Measurements from ENCODE around the gene ZMIZ1. TPM values are rescaled to one million over a fixed set of nuclear protein-coding genes. Genes with fewer than 3 reads are reported as not detected.

The ZMIZ1 gene
- total and polyA plus RNA-seq, 2 donors from 2014 or later = 14.2 to 97.6 TPM

- intact Hi-C loops (cut with DNase I) = no loop called here
- DNase-seq = no peak
- Histone ChIP-seq H3K27me3 (ENCODE audit: control insufficient read depth, insufficient read depth, low read length) (no peaks in the 10 kb centered on the region), H3K9me3 (ENCODE audit: control insufficient read depth in 2 of 3, insufficient read depth in 1 of 3, low read length in 3 of 3) (no peaks in the 10 kb centered on the region), H3K9ac (ENCODE audit: low read length in 3 of 3) (peak overlapping the region in 2 of 3 donors; percentile 57 to 92), H3K27ac (ENCODE audit: low read depth in 2 of 2, low read length in 2 of 2) (peak overlapping the region in 1 of 2 donors; percentile 12), H3K4me1 (ENCODE audit: control insufficient read depth in 2 of 3, insufficient read depth in 2 of 3, low read depth in 1 of 3, low read length in 3 of 3) (peaks cover 0 to 13% (median 5%) of the 10 kb centered on the region in 3 donors), H3K4me3 (ENCODE audit: low read length in 3 of 3) (peak overlapping the region in 2 of 3 donors; percentile 54 to 78), H3K36me3 (ENCODE audit: control insufficient read depth in 2 of 3, insufficient read depth in 3 of 3, low read length in 3 of 3) (peaks cover 2 to 36% (median 6%) of the 10 kb centered on the region in 3 donors)
- no peak for TF ChIP-seq CTCF (IDR thresholded peaks at IDR 0.05; ENCODE audit: borderline replicate concordance, extremely low read depth, insufficient read depth)
- no peak for FAIRE-seq
Observed at GRCh38 chr10:79348640-79348988, 279.8 kb downstream of the ZMIZ1 start.

- DNase-seq (no peak), FAIRE-seq (no peak)
- Histone ChIP-seq H3K36me3 (ENCODE audit: control insufficient read depth in 2 of 3, insufficient read depth in 3 of 3, low read length in 3 of 3) (peaks cover 5 to 41% (median 10%) of the 10 kb centered on the region in 3 donors), H3K4me1 (ENCODE audit: control insufficient read depth in 2 of 3, insufficient read depth in 2 of 3, low read depth in 1 of 3, low read length in 3 of 3) (peaks cover 0 to 13% (median 5%) of the 10 kb centered on the region in 3 donors), H3K9me3 (ENCODE audit: control insufficient read depth in 2 of 3, insufficient read depth in 1 of 3, low read length in 3 of 3) (no peaks in the 10 kb centered on the region), H3K4me3 (ENCODE audit: low read length in 3 of 3) (peak overlapping the region in 1 of 3 donors; percentile 78), H3K9ac (ENCODE audit: low read length in 3 of 3) (peak overlapping the region in 1 of 3 donors; percentile 92), H3K27ac (ENCODE audit: low read depth in 2 of 2, low read length in 2 of 2) (no peak overlapping the region), H3K27me3 (ENCODE audit: control insufficient read depth, insufficient read depth, low read length) (no peaks in the 10 kb centered on the region)
- intact Hi-C loops (cut with DNase I) = no loop called here
- no peak for TF ChIP-seq CTCF (IDR thresholded peaks at IDR 0.05; ENCODE audit: borderline replicate concordance, extremely low read depth, insufficient read depth)
Observed at GRCh38 chr10:79349072-79349491, 280.3 kb downstream of the ZMIZ1 start.

GRCh38 chr10:79349766-79350406 is 281.1 kb downstream of the ZMIZ1 start:
- H3K4me1 ChIP-seq (ENCODE audit: control insufficient read depth in 2 of 3, insufficient read depth in 2 of 3, low read depth in 1 of 3, low read length in 3 of 3) = peaks cover 0 to 13% (median 5%) of the 10 kb centered on the region in 3 donors
- FAIRE-seq = no peak

More at GRCh38 chr10:79349766-79350406, 281.1 kb downstream of the ZMIZ1 start:
- peak; percentile 50 to 77 (median 63) for DNase-seq
- Histone ChIP-seq H3K9ac (ENCODE audit: low read length in 3 of 3) (no peak overlapping the region), H3K4me3 (ENCODE audit: low read length in 3 of 3) (no peak overlapping the region), H3K36me3 (ENCODE audit: control insufficient read depth in 2 of 3, insufficient read depth in 3 of 3, low read length in 3 of 3) (peaks cover 7 to 48% (median 17%) of the 10 kb centered on the region in 3 donors), H3K27me3 (ENCODE audit: control insufficient read depth, insufficient read depth, low read length) (no peaks in the 10 kb centered on the region), H3K27ac (ENCODE audit: low read depth in 2 of 2, low read length in 2 of 2) (no peak overlapping the region), H3K9me3 (ENCODE audit: control insufficient read depth in 2 of 3, insufficient read depth in 1 of 3, low read length in 3 of 3) (no peaks in the 10 kb centered on the region)
- TF ChIP-seq CTCF (IDR thresholded peaks at IDR 0.05; ENCODE audit: borderline replicate concordance, extremely low read depth, insufficient read depth) = no peak
- intact Hi-C loops (cut with DNase I) = no loop called here

Measured in kidney (tissue), 14 donors.